HG03159 (cell line): ENCODE data around the gene ZMIZ1.
A peak's percentile ranks its signal among the peaks of the same experiment; 100 is the strongest.

Experiments
- ATAC-seq: cut with Tn5 transposase; IDR thresholded peaks from one replicate; pipeline ENCODE4 v1.9.1; 2021; ENCODE audit warnings: mild to moderate bottlenecking, moderate library complexity; ENCODE audit not compliant: unreplicated experiment

The ZMIZ1 gene

GRCh38 chr10:79184657-79185056 is 115.9 kb downstream of the ZMIZ1 start:
- ATAC-seq, result no peak

DNA sequence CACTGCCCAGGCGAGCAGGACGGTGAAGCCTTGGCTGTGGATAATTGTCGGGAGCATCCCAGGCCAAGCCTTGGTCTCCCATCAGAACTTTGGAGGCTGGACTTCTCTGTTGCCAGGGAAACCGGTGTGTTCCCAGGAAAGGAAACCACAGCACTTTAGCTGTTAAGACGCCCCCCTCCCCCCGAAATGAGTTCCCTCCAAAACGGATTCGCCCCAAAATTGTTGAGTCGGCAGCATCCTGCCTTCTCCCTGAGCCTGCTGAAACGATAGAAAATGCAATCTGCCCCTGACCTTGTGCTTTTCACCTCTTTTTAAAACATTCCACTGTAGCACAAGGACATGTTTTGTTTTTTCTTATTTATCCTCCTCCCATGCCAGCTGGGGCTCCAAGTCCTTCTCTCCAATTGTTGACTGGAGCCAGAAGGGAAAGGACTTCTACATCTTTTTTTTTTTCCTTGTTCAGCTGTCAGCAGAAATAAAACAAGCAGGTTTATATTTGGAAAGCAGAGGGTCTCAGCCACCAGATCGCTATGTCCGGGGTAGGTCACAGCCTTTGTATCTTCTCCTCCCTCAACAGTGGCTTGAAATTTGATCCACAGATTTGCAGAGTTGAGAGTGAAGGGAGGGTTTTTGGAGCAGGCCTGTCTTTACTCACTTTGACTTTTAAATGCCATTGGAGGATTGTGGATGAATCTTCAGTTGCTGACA is 116.5 kb downstream of the ZMIZ1 start:
- no peak for ATAC-seq

DNA sequence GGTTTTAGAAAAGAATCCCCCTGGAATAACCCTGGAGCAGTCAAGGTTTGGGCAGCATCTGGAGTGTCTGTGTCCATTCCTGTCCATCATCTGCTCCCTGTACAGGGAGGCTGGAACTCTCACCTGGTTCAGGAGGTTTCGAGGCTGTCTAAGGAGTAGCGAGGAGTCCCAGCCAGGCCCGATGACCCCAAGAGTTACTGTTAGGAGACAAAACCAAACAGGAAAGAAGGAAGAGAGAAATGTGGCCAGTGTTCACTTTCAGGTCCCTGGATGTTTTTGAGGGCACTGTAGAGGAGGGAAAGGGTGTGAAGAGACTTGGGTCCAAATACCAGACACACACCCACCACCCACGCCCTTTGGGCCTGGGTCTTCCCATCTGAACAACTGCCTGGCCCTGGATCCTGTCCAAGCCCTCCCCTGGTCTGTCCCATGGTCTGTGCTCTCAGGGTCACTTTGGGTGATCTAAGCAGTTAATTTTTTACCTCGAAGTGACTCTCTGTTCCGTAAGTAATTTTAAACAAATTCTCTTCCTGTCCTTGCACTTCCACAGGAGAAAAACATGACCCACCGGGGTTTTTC is 117.1 kb downstream of the ZMIZ1 start:
- ATAC-seq, result no peak

DNA sequence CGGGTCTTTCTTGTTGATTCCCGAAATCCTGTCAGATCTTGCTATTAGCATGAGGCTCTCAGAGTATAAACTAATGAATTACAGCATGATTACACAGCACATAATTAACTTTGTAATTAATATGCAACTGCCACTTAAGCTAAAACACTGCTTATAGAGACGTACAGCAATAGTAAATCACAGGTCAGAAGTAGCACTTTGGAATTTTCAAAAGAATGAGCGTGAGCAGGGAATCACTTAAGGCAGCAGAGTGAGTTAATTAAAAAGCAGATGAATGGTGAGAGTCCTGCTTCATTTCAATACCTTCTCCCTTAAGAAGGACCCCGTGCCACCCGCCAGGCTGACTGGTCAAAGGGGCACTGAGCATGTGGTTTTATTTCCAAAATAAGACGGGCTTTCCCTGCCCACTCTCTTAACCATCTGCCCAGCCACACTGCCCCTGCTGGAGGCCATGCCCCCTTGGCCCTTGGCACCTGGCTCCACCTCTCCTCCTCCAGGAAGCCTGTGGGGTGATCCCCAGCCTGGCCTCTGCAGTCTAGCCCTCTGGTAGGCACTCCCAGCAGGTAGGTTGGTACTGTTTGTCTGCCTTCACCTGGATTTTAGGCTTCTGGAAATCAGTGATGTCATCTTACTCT is 117.8 kb downstream of the ZMIZ1 start:
- ATAC-seq, result no peak

DNA sequence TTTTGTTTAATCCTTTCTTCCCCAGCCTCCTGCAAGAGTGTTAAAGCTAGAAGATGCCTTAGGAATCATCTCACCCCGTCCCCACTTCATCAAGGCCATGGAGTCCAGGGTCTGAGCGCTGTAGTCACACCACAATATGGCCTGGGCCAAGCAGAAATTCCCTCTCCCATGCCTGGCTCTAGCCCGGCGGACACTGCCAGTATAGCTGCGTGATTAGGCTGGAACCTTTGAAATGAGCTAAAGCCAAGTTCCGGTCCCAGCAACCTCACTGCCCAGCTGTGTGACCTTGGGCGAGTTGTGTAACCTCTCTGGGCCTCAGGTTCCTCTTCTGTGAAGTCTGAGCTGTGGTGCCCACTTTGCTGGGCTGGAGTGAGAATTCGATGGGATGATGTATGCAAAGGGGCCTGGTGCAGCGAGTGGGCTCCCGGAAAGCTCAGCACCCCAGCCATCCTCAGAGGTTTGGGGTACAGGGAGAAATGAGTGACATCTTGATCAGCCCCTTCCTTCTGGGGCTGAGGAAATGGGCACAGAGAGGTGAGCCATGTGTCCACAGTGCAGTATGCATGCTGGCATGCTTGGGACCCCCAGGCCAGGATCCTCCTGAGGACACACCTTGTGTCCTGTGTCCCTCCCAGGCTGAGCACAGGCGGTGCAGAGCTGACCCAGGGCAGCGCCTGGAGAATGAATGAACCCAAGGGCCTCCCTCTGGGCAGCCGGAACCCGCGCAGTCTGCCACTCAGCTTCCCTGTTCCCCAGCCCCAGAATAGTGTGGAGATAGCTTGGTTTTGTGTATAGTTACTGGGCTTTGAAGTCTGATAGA is 118.6 kb downstream of the ZMIZ1 start:
- no peak for ATAC-seq

DNA sequence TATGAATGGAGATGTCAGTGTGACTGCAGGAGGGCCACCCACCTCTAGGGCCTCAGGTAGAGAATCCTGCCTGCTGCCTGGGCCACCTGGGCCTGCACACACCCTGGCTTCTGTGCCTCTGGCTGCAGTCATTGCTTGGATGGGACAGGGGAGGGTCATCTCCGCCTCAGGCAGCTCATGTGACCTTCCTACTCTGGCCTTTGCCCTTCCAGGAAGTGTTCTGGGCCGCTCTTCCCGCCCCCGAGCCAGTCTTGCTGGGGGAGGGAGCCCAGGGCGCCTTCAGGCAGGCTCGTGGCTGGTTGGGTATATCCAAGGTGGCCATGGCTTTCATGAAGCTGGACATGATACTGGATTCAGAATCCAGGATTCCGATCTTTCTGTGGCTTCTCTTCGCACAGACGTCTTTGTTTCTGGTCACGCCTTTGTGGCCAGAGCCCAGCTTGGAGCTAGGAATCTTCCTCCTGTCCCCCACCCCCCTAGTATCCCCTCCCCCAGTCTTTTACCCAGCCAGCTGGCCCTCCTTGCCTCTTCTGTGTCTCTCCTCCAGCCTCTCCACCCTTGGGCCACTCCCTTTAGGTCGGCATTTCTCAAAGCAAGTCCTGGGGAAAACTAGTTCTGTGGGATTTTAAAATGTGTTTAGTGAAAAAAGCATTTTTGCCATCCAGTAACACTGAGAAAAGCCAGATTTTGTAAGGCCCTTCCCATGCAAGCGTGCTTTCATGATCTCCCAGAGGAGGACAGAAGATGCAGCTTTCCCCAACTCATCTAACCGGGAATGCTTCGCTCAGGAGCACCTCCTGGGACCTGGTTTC is 119.6 kb downstream of the ZMIZ1 start:
- no peak for ATAC-seq

- ATAC-seq, result no peak
Observed at GRCh38 chr10:79189181-79189580, 120.4 kb downstream of the ZMIZ1 start.

DNA sequence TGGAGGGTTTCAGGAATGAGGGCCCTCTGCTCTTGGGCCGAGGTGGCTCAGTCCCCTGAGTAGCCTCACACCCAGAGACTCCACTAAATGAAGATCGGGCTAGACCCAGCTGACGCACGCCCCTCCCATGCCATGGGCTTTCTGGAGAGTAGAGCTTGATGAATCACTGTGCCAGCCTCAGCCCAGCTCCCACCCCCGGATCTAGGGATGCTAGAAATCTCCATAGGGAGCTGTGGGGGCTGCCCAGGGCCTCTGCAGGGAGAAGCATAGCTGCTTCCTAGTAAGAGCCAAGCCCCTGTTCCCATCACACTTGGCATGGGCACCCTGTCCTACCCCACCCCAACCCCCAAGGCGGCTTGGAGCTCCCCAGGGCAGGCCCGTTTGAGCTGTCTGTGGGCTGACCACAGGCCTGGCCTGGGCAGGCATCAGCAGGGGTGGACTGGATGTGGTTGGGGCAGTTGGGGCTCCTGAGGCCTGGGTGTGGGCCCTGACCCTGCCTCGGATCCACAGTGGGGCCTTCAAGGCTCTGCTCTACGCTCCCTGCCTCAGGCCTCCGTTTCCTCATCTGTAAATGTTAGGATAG is 121.2 kb downstream of the ZMIZ1 start:
- no peak for ATAC-seq

DNA sequence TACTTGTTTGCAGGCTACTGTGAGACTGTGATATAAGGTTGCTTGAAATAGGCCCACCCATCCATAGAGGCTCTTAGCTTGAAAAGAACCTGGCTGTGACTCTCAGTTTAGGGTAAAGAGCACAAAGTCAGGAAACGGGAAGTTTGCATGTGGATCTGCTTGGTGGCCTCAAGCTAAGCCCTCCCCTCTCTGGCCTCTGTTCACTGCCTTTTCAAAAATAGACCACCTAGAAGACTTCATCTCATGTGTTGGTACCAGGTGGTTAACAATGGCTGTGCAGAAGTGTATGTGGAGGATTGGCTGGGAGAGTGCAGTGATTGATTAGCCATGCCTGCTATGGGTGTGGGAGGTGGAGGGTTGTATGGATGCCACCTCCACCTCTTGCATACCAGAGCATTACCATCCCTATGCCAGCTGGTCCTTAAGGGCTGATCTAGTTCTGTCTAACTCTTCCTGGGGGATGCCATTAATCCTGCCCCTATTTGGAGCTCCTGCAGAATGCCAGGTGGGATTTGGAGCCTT is 122.0 kb downstream of the ZMIZ1 start:
- no peak for ATAC-seq

DNA sequence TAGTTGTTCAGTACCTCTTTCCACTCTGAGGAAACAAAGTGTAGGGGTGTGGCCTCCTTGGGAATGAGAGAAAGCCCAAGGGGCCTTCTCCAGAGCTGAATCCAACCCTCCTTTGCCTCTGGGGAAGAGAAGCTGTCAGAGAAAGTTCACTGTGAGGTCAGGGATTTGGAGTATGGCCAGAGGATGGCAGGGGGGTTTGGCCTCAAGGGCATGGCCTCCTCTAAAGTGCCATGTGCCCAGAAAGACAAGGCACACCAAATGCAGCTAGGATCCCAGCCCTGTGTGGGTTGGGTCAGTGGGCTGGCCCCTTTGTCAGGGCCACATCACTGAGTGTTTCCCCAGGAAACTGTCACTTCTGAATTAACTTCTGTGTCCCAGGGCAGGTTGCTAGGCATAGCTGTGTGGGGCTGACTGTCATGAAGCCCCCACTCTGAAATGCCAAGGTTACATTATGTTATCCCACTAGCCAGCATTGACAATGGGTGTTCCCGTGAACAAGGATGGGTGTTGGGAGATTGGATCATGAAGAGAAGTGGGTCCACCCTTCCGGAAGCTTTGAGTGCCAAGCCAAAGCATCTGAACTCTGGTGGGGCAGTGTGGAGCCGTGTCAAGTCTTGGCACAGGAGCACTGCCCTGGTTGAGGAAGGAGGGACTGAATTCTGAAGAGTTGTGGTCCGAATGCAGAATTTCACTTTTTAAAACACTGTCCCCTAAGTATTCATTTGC is 123.3 kb downstream of the ZMIZ1 start:
- no peak for ATAC-seq

DNA sequence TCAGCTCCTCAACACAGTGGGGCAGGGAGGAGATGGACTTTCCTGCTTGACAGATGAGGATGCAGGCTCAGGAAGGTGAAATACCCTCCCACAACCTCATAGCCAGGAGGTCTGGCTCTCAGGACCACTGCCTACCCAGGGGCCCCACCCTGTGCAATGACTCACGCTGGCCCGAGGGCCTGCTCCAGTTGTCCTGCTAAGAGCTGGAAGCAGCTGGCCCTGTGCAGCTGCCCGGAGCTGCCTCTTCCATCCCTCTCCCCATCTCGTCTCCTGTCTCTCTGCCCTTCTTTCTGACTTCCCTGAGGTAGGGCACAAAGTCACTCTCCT is 123.9 kb downstream of the ZMIZ1 start:
- no peak for ATAC-seq

- ATAC-seq, result no peak
Observed at GRCh38 chr10:79193694-79194382, 125.1 kb downstream of the ZMIZ1 start.

DNA sequence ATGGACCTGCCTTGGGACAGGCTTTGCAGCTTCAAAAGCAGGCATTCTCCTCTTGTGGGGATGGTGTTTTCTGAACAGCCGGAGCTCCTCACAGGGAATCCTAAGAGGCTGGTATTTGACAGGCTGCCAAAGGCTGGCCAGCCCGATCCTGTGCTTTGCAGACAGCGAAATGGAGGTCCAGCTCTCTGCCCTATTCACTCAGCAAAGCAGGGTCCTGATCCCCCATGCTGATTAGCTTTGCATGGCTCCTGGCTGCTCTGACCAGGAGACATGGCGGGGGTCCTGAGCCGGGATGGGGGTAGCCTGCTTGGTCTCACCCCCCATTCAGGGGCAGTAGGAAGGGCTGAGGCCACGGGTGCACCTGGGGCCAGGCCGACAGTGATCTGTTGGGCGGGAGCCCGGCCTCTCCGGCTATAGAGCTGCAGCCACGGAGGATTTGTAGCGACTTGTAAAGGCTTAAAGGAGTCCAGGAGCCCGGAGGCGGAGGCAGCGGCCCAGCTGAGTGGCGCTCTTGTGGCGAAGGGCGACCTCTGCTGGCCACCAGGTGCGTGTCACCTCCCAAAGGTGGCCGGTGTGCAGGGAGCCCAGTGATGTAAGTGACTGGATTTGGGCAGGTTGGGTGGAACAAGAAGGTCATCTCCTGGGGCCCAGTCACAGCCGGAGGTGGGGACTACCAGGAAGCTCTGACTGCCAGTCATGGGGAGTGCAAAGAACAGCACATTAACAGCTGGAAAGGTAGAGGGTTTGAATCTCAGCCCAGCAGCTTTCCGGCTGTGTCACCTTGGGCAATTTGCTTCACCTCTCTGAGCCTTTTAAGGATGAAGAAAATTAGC is 126.5 kb downstream of the ZMIZ1 start:
- peak; percentile 81 for ATAC-seq

- ATAC-seq, result peak; percentile 54
Observed at GRCh38 chr10:79196470-79197461, 128.0 kb downstream of the ZMIZ1 start.

- no peak for ATAC-seq
Observed at GRCh38 chr10:79197558-79197957, 128.8 kb downstream of the ZMIZ1 start.

GRCh38 chr10:79200346-79200745 is 131.6 kb downstream of the ZMIZ1 start:
- ATAC-seq, result no peak

- ATAC-seq, result no peak
Observed at GRCh38 chr10:79201706-79202105, 132.9 kb downstream of the ZMIZ1 start.
